HFFc6 (cell line): Measurements from ENCODE around the gene NR6A1. TPM values are rescaled to one million over a fixed set of nuclear protein-coding genes. Genes with fewer than 3 reads are reported as not detected.

Experiments
- DNase-seq: peaks from one replicate; pipeline ENCODE4 v3.0.0-alpha.2; 2018
- H3K27ac Mint-ChIP-seq: 2 replicates; pipeline ENCODE4 v1.8.0; 2020; ENCODE audit warnings: mild to moderate bottlenecking, mixed read lengths
- H3K27me3 Mint-ChIP-seq: 2 replicates; pipeline ENCODE4 v1.8.0; 2021; ENCODE audit warnings: mild to moderate bottlenecking, moderate library complexity, mixed read lengths; ENCODE audit not compliant: insufficient read depth
- H3K36me3 Mint-ChIP-seq: 2 replicates; pipeline ENCODE4 v1.8.0; 2021; ENCODE audit warnings: low read depth, mixed read lengths
- H3K4me1 Mint-ChIP-seq: 2 replicates; pipeline ENCODE4 v1.8.0; 2020; ENCODE audit warnings: low read depth, mixed read lengths
- H3K4me3 Mint-ChIP-seq: 2 replicates; pipeline ENCODE4 v1.8.0; 2020; ENCODE audit warnings: mild to moderate bottlenecking, moderate library complexity, mixed read lengths
- H3K9me3 Mint-ChIP-seq: 2 replicates; pipeline ENCODE4 v1.8.0; 2020; ENCODE audit warnings: mild to moderate bottlenecking, mixed read lengths
- total RNA-seq, 6 experiments: library from RNA; stranded (reverse); fragmentation: NEBNext Ultra II Directional; extraction: Animal tissue kit (Norgen Biotek cat#: 25700); gene quantifications; 2 replicates in 1 of 6; 3 replicates in 5 of 6; pipeline ENCODE4 v1.2.3, GENCODE V29; 2021
- TF ChIP-seq, protein P1 (sequence below): fragments of 200-600 bp; sonication (generic); IDR thresholded peaks from 2 replicates; pipeline ENCODE4 v1.5.0; 2021; ENCODE audit warnings: antibody characterized with exemption, mild to moderate bottlenecking

The NR6A1 gene
- total RNA-seq, 6 experiments from 2014 or later, result 0.05 to 0.26 (median 0.13) TPM

DNA sequence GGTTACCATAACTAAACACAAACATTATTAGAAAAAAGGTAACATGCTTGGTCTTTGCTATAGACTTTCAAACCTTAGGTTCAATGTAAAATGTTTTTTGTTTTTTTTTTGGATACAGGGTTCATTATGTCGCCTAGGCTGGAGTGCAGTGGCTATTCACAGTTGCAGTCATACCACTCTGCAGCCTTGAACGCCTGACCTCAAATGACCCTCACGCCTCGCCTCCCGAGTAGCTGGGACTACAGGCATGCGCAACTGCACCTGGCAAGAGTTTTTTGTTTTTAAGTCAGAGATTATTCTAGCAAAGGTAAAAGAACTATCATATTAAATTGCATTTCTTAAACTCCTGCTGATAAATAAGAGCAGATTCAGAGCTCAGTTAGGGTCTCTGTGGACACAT is 208.8 kb downstream of the NR6A1 start:
- TF ChIP-seq, protein P1, sequence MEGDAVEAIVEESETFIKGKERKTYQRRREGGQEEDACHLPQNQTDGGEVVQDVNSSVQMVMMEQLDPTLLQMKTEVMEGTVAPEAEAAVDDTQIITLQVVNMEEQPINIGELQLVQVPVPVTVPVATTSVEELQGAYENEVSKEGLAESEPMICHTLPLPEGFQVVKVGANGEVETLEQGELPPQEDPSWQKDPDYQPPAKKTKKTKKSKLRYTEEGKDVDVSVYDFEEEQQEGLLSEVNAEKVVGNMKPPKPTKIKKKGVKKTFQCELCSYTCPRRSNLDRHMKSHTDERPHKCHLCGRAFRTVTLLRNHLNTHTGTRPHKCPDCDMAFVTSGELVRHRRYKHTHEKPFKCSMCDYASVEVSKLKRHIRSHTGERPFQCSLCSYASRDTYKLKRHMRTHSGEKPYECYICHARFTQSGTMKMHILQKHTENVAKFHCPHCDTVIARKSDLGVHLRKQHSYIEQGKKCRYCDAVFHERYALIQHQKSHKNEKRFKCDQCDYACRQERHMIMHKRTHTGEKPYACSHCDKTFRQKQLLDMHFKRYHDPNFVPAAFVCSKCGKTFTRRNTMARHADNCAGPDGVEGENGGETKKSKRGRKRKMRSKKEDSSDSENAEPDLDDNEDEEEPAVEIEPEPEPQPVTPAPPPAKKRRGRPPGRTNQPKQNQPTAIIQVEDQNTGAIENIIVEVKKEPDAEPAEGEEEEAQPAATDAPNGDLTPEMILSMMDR, result no peak
- no peak overlapping the region for H3K4me3 Mint-ChIP-seq
- H3K9me3 Mint-ChIP-seq, result no peaks in the 10 kb centered on the region
- no peak overlapping the region for H3K27ac Mint-ChIP-seq
- DNase-seq, result no peak
- H3K4me1 Mint-ChIP-seq, result peaks cover 11% of the 10 kb centered on the region
- H3K36me3 Mint-ChIP-seq, result no peaks in the 10 kb centered on the region
- H3K27me3 Mint-ChIP-seq, result peaks cover 7% of the 10 kb centered on the region

DNA sequence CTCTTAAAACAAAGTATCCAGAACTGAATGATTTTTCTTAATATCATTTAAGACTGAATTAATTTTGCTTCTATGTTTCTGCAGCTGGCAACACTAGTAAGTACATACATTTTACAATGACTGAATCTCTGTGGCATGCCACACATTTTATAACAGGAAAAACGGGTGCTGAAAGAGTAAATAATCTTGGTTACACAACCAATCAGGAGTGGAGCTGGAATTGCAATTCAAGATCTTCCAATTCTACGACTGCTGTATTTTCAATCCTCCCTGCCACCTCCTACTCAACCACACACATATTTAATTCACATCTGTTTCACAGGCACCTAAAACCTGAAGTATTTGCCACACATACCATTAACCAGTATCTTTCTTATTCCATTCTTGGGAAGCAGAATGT is 211.2 kb downstream of the NR6A1 start:
- peak overlapping the region; percentile 19; the same call in 1 of the 2 replicates for H3K27ac Mint-ChIP-seq

DNA sequence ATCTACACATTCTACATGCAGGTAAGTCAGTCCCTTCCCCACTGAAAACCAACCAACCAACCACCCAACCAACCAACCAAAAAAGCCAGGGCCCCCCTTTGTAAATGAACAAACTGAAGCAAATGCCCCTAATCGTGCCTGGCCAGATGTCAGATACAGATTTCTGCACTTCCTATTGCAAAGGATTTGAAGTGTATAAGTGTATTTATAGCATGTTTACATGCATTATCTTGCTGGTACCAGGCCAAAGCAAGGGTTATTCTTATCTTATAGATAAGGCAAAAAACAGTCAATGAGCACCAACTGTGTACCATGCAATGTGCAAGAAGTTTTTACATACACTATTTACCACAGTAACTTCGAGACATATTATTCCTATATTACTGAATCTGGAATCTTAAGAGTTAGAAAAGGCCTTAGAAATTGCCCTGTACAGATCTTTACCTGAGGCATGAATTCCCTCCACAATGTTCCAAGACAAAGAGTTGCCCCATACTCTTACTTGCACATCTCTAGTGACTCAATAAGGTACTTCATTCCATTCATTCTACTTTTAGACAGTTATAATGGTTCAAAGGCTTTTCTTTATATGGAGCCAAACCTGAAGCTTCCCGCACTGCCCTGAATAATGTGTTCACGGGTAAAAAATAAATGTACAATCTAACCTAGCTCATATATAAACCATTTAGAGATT is 212.2 kb downstream of the NR6A1 start:
- no peaks in the 10 kb centered on the region for H3K9me3 Mint-ChIP-seq

More for the DNA sequence above, 211.2 kb downstream of the NR6A1 start:
- H3K9me3 Mint-ChIP-seq, result no peaks in the 10 kb centered on the region
- peaks cover 11% of the 10 kb centered on the region for H3K4me1 Mint-ChIP-seq
- no peak overlapping the region for H3K4me3 Mint-ChIP-seq
- DNase-seq, result peak; percentile 28
- H3K27me3 Mint-ChIP-seq, result peaks cover 7% of the 10 kb centered on the region
- TF ChIP-seq, protein P1, result no peak
- no peaks in the 10 kb centered on the region for H3K36me3 Mint-ChIP-seq

DNA sequence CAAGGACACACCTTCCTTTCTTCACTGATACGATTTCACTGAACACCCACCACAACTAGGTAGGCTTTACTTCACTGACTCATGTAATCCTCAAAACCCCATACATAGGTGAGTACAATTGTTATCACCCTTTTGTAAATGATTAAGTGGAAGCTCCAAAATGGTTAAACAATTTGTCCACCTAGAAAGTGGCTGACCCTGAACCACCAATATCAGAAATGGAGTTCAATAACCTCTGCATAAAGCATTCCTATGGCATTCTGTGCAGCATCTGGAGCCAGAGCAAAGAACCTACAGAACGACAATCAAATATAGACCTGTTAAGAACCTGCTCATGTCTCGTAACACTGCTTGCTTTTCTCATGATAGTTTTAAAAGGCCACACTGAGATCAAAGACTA is 213.2 kb downstream of the NR6A1 start:
- Mint-ChIP-seq H3K36me3 (no peaks in the 10 kb centered on the region), H3K4me3 (no peak overlapping the region), H3K27me3 (peaks cover 4% of the 10 kb centered on the region), H3K4me1 (peaks cover 11% of the 10 kb centered on the region), H3K27ac (no peak overlapping the region), H3K9me3 (no peaks in the 10 kb centered on the region)
- DNase-seq, result no peak
- TF ChIP-seq, protein P1, result no peak

More for the DNA sequence above, 212.2 kb downstream of the NR6A1 start:
- no peak overlapping the region for H3K4me3 Mint-ChIP-seq
- peaks cover 7% of the 10 kb centered on the region for H3K27me3 Mint-ChIP-seq
- H3K4me1 Mint-ChIP-seq, result peaks cover 11% of the 10 kb centered on the region
- H3K36me3 Mint-ChIP-seq, result no peaks in the 10 kb centered on the region
- no peak overlapping the region for H3K27ac Mint-ChIP-seq
- no peak for DNase-seq
- TF ChIP-seq, protein P1, result no peak

DNA sequence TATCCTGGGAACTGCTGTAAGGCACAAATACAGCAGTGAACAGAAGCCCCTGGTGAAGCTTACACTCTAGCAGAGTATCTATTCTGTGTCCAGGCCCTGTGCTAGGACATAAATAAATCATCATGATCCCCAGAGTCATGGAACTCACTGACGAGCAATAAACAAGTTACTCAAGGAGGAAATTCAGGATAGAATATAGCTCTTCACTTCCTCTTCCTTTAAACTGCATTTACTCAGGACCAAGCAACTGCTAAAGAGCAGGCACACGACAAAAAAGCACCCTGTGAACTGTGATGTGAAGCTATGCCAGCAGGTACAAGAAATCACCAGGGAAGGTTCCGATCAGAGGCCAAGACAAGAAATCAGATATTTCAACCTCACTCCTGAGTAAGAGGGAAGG is 216.1 kb downstream of the NR6A1 start:
- Mint-ChIP-seq H3K9me3 (no peaks in the 10 kb centered on the region), H3K27me3 (peaks cover 2% of the 10 kb centered on the region; the same call in 1 of the 2 replicates), H3K4me1 (peaks cover 6% of the 10 kb centered on the region), H3K27ac (no peak overlapping the region), H3K4me3 (no peak overlapping the region), H3K36me3 (no peaks in the 10 kb centered on the region)
- TF ChIP-seq, protein P1, result no peak
- no peak for DNase-seq
